NCI-H69 (cell line): ENCODE results near the gene CCDC34.

Experiments used
- DNase-seq: peaks from one replicate; lab custom pipeline; 2025; lab: John Stamatoyannopoulos, UW

CCDC34 gene

GRCh38 chr11:27392278-27393114 lies 29.5 kb upstream of the CCDC34 start:
- peak; percentile 38 for DNase-seq

GRCh38 chr11:27391331-27392015 lies 28.5 kb upstream of the CCDC34 start:
- no peak for DNase-seq

DNA sequence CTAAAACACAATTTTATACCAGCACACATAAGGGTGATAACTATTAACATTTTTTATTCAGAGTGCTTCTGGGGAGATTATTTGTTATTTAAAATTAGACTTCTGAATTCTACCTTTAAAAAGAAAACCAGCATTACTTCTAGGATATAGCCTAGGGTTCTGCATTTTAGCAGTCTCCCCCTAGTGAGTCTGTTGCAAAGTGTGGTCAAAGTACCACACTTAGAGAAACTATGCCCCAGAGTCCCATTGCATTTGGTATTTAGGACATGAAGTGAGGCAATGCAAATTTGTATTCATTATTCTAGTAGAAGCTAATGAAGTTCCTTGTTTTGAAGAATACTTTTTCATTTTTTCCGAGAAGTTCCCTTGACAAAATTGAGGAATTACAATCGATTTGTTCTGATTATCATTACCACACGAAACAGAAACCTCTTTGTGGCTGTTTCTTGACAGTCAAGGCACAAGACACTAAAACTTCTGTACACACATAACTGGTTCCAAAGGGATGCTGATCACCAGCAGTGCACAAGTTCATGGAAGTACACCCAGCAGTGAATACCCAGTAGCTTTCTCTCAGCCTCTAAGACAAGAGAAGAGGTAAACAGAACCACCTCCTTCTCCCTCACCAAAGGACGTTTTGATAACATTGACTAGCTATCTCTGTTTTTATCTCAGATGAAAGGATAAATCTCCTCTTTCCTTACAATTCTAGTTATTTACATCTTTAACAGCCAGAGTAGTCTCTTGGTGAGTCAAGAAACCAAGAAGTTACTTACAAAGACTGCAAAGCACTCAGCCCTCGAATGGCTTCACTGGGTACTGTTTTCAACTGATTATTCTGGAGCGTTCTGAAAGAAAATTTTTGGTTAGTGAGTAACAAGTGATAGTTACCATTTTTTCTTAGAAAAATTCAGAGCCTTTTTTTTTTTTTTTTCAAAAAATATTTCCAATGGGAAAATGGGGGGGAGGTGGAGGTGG lies 27.6 kb upstream of the CCDC34 start:
- DNase-seq, result no peak

DNA sequence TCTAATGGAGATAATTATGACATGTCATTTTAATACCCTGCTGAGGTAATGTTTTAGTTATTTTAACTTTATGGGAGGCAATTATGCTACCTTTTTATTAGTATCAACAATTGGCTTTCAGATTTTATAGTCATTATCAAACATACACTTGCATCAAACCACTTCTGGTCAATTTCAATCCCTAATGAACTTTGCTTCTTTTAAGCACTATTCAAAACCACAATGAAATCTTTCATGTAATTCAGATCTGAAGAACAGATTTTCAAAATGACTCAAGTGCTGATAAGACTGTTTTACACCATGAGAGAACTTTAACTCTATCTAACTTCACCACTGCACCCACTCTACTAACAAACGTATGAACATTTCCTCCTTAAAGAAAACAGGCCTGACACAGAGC lies 25.9 kb upstream of the CCDC34 start:
- no peak for DNase-seq

DNA sequence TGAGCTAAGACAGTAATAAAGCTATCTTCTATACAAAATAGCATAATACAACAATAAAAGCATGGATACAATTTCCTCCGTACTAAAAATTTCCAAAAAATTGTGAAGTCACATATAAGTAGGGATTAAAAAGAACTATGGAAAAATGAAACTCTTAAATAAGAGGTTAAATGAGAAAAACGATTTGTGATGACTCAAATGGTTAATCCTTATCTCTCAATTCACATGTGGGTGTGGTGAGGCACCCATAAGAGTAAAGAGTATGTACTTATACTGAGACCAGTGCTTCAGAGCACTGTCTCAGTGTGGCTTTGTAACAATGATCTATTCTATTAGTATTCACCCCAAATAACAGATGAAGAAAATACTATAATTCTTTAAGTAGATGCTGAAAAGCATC lies 25.0 kb upstream of the CCDC34 start:
- DNase-seq, result no peak

DNA sequence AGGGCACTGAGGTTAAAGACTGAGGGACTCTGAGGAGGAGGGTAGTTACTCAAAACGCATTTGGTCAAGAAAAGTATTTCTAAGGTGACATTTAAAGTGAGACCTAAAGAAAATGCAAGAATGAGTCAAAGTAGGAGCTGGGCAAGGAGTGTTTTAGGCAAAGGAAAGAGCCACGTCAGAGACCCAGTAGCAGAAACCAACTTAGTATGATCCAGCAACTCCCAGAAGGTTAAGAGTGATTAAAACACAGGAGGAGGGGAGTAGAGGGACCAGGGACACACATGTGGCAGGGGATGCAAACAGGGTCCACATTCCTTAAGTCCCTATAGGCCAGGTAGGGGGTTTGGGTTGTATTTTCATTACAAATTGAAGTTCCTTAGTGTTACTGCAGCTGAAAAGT lies 24.3 kb upstream of the CCDC34 start:
- DNase-seq, result no peak

- no peak for DNase-seq
These were observed 23.3 kb upstream of the CCDC34 start for GRCh38 chr11:27386181-27386845.

DNA sequence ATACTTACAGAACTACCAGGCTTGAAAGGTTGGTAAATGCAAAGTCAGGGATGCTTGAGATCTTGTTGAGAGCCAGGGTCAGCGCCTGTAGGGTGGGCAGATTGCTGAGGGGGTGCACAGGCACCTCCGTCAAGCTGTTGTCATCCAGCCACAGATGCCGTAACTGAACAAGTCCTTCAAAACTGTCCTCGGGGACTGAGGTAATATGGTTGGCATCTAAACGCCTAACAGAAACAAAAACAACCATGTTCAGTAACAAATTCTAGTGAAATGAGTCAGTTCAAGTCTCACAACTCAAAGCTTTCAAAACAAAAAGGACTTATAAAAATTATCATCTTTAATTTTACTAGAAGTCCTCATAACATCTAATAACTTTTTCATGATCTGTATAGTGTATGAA lies 22.2 kb upstream of the CCDC34 start:
- DNase-seq, result no peak

- no peak for DNase-seq
These were observed 21.2 kb upstream of the CCDC34 start for GRCh38 chr11:27384227-27384626.

DNA sequence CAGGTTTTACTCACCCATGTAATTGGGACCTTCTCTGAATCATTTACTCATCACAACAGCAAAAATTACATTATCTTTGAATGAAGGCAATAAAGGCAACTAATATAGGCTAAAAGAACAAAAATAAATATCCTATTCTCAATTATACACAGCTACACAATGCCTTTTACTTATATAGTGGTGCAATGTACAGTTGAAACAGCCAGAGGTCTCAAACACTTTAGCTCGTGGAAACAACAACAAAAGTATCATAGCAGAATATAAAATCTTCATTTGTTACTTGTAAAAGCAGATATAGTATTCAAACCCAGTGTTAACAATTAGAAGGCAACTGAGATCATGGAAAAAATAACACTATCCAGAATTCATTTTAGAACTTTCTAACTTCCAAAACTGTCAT lies 20.6 kb upstream of the CCDC34 start:
- DNase-seq, result no peak

- no peak for DNase-seq
These were observed 18.2 kb upstream of the CCDC34 start for GRCh38 chr11:27381238-27381666.

GRCh38 chr11:27380771-27381170 lies 17.8 kb upstream of the CCDC34 start:
- DNase-seq, result no peak

GRCh38 chr11:27379449-27379848 lies 16.4 kb upstream of the CCDC34 start:
- DNase-seq, result no peak

DNA sequence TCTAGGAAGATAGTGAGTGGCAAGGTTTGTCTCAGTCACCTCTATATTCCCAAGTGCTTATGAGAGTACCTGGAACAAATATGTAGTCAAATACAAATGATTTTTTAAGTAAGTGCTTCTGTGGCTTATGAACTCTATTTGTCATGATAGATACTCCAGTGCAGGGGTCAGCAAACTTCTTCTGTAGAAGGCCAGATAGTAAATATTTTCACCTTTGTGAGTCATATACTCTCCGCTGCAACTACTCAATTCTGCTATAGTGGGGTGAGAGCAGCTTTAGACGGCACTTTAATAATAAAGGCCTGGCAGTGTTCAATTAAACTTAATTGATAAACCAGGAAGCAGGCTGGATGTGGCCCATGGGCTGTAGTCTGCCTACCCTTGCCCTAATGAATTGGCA lies 12.4 kb upstream of the CCDC34 start:
- no peak for DNase-seq

DNA sequence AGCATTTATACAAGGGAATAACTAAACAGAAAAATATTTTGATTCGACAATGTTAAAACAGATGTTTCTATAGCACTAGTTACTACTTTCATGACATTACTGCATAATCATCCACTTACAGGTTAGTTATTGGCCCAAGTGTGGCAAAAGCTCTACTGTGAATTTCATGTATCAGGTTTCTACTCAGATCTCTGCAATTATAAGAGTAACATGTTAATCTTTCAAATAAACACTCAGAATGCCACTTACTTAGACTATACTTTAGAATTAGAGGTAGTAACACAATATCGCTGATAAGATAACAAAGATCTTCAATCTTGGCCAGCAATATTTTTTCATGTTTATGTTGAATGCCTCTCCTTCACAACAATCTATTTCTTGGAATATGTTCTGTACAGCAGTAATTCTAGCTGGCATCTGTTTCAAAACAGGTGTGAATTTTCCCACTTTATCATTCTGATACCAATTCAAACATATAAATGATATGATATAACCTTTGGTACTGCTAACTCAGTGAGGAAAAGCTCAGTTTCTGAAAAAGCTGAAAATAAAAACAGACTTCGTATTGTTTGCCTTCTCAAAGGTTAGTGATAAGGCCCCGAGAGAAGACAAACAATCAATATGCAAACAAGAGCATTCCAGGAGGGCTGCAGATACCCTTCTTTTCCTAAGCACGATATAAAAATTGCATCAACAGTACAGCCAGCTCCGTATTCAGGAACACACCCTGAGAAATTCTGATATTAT lies 11.0 kb upstream of the CCDC34 start:
- DNase-seq, result no peak

DNA sequence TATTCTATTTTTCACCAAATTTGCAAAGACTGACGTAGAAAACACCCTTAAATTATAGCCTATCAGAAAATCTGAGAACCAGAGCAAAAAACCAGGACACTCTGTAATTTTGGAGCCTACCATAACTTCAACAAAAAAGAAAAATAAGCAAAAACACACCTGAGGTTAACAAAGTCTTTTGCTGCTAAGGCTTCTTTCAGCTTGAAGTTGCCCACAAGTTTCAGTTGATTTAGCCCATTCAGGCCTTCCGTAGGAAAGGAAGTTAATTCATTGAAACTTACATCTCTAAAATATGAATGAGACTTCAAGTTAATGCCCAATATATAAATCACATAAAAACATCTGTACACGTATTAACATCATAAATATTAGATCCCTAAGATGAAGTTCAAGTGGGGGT lies 10.4 kb upstream of the CCDC34 start:
- no peak for DNase-seq

DNA sequence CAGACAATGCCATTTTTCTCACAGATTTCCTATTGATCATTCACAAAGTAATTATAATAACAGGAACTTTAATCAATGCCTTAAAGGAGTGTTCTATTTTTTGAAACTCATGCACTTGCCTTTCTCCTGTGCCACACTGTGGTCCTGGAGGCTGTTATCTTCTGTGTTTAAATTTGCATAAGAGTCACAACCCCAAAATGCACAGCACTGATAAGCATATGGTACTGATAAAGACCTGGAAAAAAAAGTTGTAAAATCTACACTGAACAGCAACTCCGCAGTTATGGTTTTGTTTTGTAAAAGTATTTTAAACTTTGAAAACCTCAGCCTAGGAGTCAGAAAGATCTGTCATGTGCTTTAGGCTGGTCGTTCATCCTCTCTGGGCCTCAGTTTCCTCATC lies 9.1 kb upstream of the CCDC34 start:
- no peak for DNase-seq

DNA sequence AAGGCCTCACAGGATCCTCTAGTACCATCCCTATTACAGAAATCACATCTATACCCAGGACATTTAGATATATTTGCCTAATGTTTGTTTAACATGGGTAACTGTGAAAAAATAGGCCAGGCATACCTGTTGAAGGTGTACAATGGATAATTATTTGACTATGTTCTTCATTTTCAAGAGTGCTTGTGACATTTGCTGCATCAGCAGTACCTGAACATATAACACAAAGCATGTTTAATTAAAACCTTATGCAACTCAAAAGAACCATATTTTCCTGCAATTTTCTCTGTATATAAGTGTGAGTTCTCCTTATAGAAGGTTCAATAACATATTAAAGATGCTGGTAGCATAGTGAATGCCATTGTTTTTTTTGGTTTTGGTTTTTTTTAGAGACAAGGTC lies 8.5 kb upstream of the CCDC34 start:
- DNase-seq, result no peak

DNA sequence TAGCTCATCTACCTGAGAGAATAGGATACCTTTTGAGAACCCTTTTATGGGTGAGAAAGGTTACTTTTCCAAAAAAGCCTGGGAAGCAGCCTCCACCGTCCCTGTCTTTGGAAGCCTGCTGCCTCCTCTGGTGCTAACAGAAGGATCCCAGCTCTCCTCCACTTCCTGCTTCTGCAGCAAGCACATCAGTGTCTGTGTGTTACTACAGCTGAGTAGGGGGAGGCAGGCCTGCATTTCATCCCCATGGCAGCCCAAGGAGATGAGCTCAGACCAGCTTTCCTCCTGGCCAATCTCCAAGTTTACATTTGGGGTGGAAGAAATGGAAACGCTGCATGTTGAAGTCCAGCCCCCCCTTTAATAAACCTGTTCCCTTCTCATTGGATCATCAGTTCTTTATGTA lies 7.4 kb upstream of the CCDC34 start:
- peak; percentile 93 for DNase-seq

DNA sequence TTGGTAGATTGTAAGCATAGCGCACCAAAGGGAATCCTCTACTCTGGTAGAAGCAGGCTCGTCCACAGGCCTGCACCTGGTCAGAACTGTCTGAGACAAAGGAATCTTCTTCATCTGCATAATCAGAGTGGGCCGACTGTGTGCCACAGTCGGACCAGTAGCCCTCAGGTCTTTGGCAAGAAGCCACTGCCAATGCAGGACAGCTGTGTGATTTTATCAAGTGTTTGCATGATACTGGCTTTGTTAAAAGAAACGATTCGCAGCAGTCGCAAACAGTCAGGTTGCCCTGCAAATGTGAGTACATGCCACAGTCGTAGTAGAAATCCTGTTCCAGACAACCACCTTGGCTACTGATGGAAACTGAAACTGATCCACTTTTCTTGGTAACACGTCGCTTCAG lies 4.9 kb upstream of the CCDC34 start:
- DNase-seq, result peak; percentile 97

- DNase-seq, result no peak
These were observed 632 bp upstream of the CCDC34 start for GRCh38 chr11:27363576-27364117.
